Breast epithelium (tissue), 3 donors: ENCODE measurements around the gene MRM2.

Experiments used
- CTCF ChIP-seq, 3 donors: fragments of 450-650 bp; IDR thresholded peaks; one replicate each; pipeline ENCODE4 v1.5.1; 2016 to 2017; ENCODE audit warnings: antibody characterized with exemption in 3 of 3, mild to moderate bottlenecking in 3 of 3, moderate library complexity in 3 of 3
- POLR2A ChIP-seq: fragments of 450-650 bp; IDR thresholded peaks from one replicate; pipeline ENCODE4 v1.6.1; 2016; ENCODE audit warnings: antibody characterized with exemption, mild to moderate bottlenecking, moderate library complexity
- POLR2AphosphoS5 ChIP-seq, 3 donors: sonication (generic); formaldehyde crosslinking; IDR thresholded peaks; one replicate each; pipeline ENCODE4 v1.6.1; 2017; ENCODE audit warnings: antibody characterized with exemption in 3 of 3

GRCh38 chr7:2220030-2220429 lies 22.0 kb downstream of the MRM2 start:
- TF ChIP-seq POLR2A: no peak
- TF ChIP-seq CTCF (IDR thresholded peaks at IDR 0.05): no peak
- no peak for TF ChIP-seq POLR2AphosphoS5 (IDR thresholded peaks at IDR 0.05)
